NOMO-1 treated with dmso at 0.1 percent for 144 hours (cell line): Measurements from ENCODE around the gene DCDC1.

Experiments used
- DNase-seq: peaks from one replicate; lab custom pipeline; 2025; ENCODE audit not compliant: unreplicated experiment; lab: John Stamatoyannopoulos, UW

DCDC1 gene

DNA sequence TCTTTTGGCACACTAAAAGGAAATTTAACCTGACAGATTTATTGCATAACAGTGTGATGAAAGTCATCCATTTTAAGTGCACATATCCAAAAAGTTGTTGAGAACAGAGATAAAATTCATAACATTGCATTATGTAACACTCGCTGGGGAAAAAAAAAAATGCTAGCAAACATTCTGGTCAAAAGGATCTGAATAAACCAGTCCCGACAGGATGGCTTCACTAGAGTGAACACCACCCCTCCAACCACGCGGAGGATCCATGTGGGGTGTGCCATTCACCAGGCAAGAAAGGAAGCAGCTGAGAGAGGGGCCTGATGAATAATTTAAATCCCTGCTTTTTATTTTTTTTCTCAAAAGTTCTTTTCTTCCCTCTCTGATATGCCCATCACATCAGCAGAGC lies 258.7 kb downstream of the DCDC1 start:
- no peak for DNase-seq

DNA sequence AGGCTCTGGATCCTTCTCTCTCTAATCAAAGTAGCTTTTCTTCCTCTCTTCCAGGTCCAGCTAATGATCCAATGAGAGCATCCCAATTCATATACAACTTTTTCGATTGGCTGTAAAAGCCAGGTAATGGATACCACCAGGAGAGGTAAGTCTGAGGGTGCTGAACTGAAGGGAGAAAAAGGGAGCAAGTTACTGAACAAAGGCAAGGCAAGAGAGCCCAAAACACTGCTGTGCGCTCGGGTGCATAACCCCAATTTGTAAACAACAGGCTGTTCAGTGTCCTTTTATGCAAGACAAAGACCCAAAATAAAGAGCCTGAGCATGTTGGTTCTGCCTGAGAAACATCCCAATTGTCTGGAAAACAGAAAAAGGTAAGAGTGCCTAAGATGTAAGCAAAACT lies 260.1 kb downstream of the DCDC1 start:
- no peak for DNase-seq

DNA sequence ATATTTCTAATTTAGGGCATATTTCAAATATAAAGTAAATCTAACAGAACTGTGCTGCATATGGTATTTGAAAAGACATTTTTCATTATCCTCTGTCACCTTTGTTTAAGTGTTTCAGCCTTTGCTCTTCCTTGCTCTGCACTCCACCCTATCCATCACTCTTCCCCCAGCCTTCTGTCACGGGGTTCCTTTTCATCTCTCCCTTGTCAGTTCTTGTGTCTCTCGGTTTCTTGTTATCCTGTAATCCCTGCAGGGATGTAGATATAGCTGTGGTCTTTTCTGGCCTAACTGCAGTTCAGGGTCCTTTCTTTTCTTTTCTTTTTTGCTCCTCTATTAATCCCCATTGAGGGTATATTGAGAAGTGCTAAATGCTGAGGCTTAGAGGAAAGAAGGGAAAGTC lies 261.9 kb downstream of the DCDC1 start:
- DNase-seq = no peak

GRCh38 chr11:31106968-31107576 lies 262.5 kb downstream of the DCDC1 start:
- DNase-seq = peak; percentile 1

- no peak for DNase-seq
These were observed 263.2 kb downstream of the DCDC1 start for GRCh38 chr11:31106326-31106725.

DNA sequence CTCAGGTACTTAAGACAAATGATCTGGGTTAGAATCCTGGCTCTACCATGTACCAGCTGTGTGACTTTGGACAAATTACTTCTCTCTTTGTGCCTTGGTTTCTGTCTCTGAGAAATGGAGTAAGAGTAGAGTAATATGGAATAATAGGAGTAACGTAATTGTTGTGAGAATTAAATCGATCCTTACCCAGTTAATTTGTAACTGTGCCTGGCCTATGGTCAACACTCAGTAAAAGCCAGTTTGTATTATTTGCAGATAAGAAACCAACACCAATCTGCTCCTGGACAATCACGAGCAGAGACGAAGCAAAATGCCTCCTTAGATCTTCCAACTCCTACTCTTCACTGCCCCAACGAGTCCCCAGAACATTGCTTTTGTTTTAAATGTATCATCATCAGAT lies 266.7 kb downstream of the DCDC1 start:
- no peak for DNase-seq

DNA sequence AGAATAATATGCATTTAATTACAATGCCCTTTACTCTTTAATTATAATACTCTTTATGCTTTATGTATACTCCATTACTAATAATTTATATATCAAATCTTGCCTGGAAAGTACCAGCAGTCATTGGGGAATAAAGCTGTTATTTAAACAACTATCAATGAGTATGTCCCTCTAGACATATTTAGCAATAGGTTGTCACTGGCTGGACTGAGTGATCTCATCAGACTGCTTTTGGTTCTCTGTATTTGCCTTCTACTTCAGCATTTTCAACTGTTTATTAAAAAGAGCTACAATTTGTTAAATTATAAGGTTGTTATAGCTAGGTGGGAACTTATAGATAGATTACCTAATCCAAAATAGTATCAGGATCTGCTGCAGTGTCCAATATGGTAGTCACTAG lies 267.2 kb downstream of the DCDC1 start:
- DNase-seq = no peak

DNA sequence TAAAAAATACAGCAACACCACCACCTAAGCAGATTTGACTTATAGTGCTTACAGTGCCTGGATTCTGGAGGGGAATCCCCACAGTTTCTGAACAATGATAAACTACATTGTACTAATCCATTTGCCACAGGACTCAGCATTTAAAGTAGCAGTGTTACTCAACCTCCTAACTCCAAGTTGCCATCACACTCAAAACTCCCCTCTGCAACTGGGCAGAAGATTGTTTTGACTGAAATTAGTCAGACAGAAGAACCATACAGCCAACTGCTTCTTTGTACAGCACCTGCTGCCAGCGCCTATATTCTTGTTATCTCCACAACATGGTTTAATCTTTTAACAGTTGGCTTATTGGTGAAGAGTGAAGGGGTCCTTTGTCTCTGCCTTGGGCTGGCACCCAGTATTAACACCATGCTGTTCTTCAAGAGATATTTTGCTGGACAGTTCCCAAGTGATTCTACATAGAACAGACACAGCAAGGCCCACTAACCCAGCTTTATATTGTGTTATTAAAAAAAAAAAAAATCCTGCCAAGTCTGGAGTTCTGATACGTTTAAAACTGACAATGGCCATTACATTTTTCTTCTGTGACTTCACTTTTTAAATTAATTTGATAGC lies 273.2 kb downstream of the DCDC1 start:
- DNase-seq = no peak

DNA sequence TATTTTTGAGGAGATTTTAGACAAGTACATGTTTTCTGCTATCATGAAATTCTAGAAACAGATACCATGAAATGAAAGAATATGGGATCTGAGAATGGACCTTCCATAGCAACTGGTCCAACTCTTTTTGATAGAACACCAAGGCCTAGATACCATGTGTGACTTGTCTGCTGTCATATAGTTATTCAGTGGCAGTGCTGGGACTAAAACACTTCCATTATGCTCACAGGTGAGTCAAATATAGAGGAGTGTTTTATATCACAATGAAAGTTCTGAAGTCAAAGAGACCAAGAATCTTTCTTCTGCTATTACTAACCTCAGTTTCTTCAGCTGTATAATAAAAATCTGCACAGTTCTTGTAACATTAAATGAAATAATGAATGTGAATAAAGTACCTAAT lies 276.9 kb downstream of the DCDC1 start:
- no peak for DNase-seq

DNA sequence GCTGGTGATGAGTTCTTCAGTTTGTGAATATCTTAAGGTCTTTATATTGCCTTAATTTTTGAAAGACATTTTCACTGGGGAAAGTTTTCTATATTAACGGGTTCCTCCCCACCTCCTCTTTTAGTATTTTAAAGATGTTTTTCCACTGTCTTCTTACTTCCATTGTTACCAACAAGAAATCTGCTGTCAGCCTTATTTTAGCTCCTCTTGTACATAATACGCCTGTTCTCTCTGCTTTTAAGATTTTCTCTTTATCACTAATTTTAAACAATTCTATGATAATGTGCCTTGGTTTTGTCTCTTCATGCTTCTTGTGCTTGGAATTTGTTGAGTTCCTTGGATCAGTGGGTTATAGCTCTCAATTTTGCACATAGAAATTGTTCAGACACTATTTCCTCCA lies 280.4 kb downstream of the DCDC1 start:
- DNase-seq = no peak

GRCh38 chr11:31069447-31070205 lies 299.9 kb downstream of the DCDC1 start:
- DNase-seq = no peak

DNA sequence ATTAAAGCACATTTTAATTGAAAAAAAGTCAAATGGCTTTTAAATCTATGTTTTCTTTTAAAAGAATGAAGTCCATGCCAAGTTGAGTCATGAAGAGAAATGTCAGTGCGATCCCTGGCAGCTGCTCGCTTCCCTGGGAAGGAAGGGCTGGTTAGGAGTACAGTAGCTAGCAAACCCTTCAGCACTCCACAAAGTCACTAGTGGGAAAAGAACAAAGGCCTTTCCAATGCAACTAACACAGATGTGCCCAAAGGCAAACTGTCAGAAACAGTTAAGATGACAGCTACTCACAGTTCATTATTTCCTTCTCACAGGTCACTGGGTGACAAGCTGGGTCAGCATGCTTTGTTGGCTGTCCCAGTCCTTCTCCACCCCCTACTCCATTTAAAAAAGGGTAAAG lies 308.7 kb downstream of the DCDC1 start:
- DNase-seq = no peak

DNA sequence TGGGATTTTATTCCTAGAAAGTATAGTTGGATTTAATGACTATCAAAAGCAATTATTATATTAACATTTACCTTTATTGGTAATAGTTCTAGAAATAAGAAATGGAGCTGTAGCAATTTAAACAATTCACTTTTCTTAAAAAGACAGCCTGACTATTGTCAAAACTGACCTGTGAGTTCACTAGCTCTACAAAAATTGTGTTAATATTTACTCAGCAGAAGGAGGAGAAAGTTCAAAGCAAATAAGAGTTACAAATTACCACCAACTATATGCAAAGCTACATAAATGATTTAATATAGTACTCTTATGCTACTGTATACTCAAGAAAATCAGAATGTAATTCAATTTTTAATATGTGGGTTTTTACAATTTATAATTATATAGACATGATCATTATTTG lies 310.0 kb downstream of the DCDC1 start:
- no peak for DNase-seq

DNA sequence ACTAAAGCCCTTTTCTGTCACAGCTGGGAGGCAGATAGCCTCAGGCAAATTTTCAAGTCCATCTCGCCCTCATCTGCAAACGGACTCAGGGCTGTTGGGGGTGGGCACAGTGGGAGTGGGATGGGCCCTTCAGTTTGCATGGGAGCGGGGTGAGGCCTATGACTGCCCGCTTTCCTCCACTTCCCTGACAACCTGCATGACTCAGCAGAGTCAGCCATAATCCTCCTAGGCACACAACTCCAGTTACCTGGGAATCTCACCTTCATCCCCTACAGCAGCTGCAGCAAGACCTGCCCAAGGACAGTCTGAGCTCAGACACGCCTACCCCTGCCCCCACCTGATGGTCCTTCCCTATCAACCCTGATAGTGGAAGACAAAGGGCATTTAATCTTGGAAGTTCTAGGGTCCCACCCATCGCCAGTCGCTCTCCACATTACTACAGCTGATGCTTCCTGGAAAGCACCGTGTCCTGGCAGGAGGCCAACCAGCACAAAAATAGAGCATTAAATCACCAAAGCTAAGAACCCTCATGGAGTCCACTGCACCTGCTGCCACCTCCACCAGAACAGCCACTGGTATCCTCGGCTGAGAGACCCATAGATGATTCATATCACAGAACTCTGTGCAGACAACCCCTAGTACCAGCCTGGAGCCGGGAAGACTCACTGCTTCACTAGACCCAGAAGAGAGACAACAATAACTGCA lies 319.3 kb downstream of the DCDC1 start:
- DNase-seq = no peak

- DNase-seq = no peak
These were observed 324.2 kb downstream of the DCDC1 start for GRCh38 chr11:31045335-31045734.

GRCh38 chr11:31030138-31030792 lies 339.3 kb downstream of the DCDC1 start:
- DNase-seq = no peak

- no peak for DNase-seq
These were observed 343.2 kb downstream of the DCDC1 start for GRCh38 chr11:31026315-31026714.

- no peak for DNase-seq
These were observed 347.5 kb downstream of the DCDC1 start for GRCh38 chr11:31022080-31022479.

GRCh38 chr11:31019786-31020185 lies 349.8 kb downstream of the DCDC1 start:
- DNase-seq = no peak

GRCh38 chr11:31005202-31005601 lies 364.3 kb downstream of the DCDC1 start:
- no peak for DNase-seq

GRCh38 chr11:31001427-31001826 lies 368.1 kb downstream of the DCDC1 start:
- DNase-seq = no peak
